DND-41 (cell line): ENCODE data around the gene EIF4G3.

Source experiments
- ATAC-seq: fragments of 200-7000 bp; cut with Tn5 transposase; 3 replicates; pipeline ENCODE4 v1.9.1; 2021; ENCODE audit warnings: low read depth; ENCODE audit not compliant: insufficient read depth
- DNase-seq: peaks from one replicate; pipeline ENCODE4 v3.0.0-alpha.2; 2020
- H2AFZ ChIP-seq: 2 replicates; pipeline ENCODE4 v1.6.0; 2012; ENCODE audit warnings: low read depth, low read length
- H3K27ac ChIP-seq: 2 replicates; pipeline ENCODE4 v1.5.1; 2012; ENCODE audit warnings: low read length, inconsistent platforms
- H3K27me3 ChIP-seq: fragments of 200-600 bp; sonication (generic); 2 replicates; pipeline ENCODE4 v1.6.0; 2012; ENCODE audit warnings: low read length, mild to moderate bottlenecking, inconsistent platforms; ENCODE audit not compliant: insufficient read depth, poor library complexity
- H3K36me3 ChIP-seq: 2 replicates; pipeline ENCODE4 v1.5.1; 2012; ENCODE audit warnings: low read length, inconsistent platforms; ENCODE audit not compliant: insufficient read depth
- H3K4me1 ChIP-seq: 2 replicates; pipeline ENCODE4 v1.5.1; 2012; ENCODE audit warnings: mild to moderate bottlenecking, low read length; ENCODE audit not compliant: insufficient read depth
- H3K4me2 ChIP-seq: 2 replicates; pipeline ENCODE4 v1.6.0; 2012; ENCODE audit warnings: mild to moderate bottlenecking, moderate library complexity, low read length, inconsistent platforms; ENCODE audit not compliant: insufficient read depth
- H3K4me3 ChIP-seq, 2 experiments: fragments of 200-600 bp in 1 of 2; shearing (Covaris generic) in 1 of 2; 2 replicates each; pipeline ENCODE4 v1.5.1; 2012 to 2016; ENCODE audit warnings: inconsistent platforms in 2 of 2, low read length in 2 of 2, mild to moderate bottlenecking in 2 of 2, low read depth in 1 of 2, moderate library complexity in 1 of 2
- H3K79me2 ChIP-seq: 2 replicates; pipeline ENCODE4 v1.6.0; 2012; ENCODE audit warnings: low read length, inconsistent platforms; ENCODE audit not compliant: insufficient read depth
- H3K9ac ChIP-seq: 2 replicates; pipeline ENCODE4 v1.6.0; 2012; ENCODE audit warnings: low read depth, mild to moderate bottlenecking, inconsistent platforms, low read length, moderate library complexity
- H3K9me3 ChIP-seq: 2 replicates; pipeline ENCODE4 v1.5.1; 2012; ENCODE audit warnings: low read length, moderate library complexity, mild to moderate bottlenecking, inconsistent platforms; ENCODE audit not compliant: insufficient read depth, severe bottlenecking
- H4K20me1 ChIP-seq: 2 replicates; pipeline ENCODE4 v1.6.0; 2012; ENCODE audit warnings: low read length; ENCODE audit not compliant: insufficient read depth
- EZH2 ChIP-seq: IDR thresholded peaks from 3 replicates; pipeline ENCODE4 v1.6.1; 2012; ENCODE audit warnings: borderline replicate concordance, low read depth, mild to moderate bottlenecking, moderate library complexity, low read length, inconsistent platforms; ENCODE audit not compliant: severe bottlenecking
- TF ChIP-seq, protein P1 (sequence below): IDR thresholded peaks from 2 replicates; pipeline ENCODE4 v1.5.1; 2012; ENCODE audit warnings: borderline replicate concordance, low read length, moderate library complexity, mild to moderate bottlenecking; ENCODE audit not compliant: poor library complexity, severe bottlenecking; ENCODE audit errors: extremely low read depth

EIF4G3 gene

DNA sequence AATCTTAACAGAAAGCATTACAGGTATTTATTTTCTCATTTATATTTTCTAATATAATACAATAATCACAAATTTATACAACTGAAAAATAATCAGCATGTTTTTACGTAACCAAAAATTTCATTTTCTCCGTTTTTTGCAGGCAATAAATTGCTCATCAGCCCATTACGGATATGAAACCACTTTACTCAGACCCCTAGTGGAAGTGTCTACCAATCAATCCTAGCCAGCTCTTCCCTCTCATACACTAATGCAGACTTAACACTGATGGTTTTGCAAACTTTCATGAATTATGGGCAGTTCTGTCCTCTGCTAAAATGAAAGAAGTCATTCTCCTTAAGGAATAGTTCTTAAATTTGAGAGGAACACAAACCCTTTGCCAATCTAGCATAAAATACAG, 124.7 kb downstream of the EIF4G3 start:
- Histone ChIP-seq H3K4me3 (no peak overlapping the region), H3K27me3 (no peaks in the 10 kb centered on the region), H3K27ac (no peak overlapping the region), H3K9me3 (no peaks in the 10 kb centered on the region), H3K4me2 (no peak overlapping the region), H4K20me1 (no peaks in the 10 kb centered on the region), H3K4me1 (no peaks in the 10 kb centered on the region), H3K79me2 (0 out of 2 replicates have a peak, but pooled peaks cover under 1% of the 10 kb centered on the region), H2AFZ (no peak overlapping the region), H3K36me3 (peaks cover 17% of the 10 kb centered on the region; the same call in 1 of the 2 replicates), H3K9ac (no peak overlapping the region)
- DNase-seq = no peak
- ATAC-seq = no peak
- no peak for TF ChIP-seq EZH2
- TF ChIP-seq, protein P1, sequence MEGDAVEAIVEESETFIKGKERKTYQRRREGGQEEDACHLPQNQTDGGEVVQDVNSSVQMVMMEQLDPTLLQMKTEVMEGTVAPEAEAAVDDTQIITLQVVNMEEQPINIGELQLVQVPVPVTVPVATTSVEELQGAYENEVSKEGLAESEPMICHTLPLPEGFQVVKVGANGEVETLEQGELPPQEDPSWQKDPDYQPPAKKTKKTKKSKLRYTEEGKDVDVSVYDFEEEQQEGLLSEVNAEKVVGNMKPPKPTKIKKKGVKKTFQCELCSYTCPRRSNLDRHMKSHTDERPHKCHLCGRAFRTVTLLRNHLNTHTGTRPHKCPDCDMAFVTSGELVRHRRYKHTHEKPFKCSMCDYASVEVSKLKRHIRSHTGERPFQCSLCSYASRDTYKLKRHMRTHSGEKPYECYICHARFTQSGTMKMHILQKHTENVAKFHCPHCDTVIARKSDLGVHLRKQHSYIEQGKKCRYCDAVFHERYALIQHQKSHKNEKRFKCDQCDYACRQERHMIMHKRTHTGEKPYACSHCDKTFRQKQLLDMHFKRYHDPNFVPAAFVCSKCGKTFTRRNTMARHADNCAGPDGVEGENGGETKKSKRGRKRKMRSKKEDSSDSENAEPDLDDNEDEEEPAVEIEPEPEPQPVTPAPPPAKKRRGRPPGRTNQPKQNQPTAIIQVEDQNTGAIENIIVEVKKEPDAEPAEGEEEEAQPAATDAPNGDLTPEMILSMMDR = no peak

DNA sequence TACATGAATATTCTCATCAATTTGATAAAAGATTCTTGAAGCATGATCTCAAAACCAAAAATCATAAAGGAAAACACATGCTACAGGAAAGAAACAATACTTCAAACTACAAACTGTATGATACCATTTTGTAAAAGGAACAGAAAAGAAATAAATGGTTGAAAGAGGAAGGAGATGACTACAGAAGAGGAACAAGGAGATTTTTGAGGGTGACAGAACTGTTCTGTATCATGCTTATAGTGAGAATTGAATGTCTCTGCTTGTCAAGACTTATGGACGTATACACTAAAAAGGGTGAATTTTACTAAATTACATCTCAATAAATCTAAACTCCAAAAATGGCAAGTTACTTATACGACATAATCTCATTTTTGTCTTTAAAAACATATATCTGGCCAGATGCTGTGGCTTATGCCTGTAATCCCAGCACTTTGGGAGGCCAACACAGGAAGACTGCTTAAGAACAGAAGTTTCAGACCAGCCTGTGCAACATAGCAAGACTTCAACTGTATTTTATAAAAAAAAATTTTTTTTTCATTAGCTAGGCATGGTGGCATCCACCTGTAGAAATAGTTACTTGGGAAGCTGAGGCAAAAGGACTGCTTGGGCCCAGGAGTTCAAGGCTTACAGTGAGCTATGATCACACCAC, 125.4 kb downstream of the EIF4G3 start:
- ATAC-seq = no peak
- no peaks in the 10 kb centered on the region for H3K9me3 ChIP-seq
- H3K9ac ChIP-seq = no peak overlapping the region
- TF ChIP-seq, protein P1 = no peak
- no peak for TF ChIP-seq EZH2
- H3K27ac ChIP-seq = no peak overlapping the region
- H3K36me3 ChIP-seq = peaks cover 19% of the 10 kb centered on the region; the same call in 1 of the 2 replicates
- no peak overlapping the region for H3K4me2 ChIP-seq
- no peak for DNase-seq
- H3K27me3 ChIP-seq = no peaks in the 10 kb centered on the region
- 0 out of 2 replicates have a peak, but pooled peaks cover 2% of the 10 kb centered on the region for H3K79me2 ChIP-seq
- no peak overlapping the region for H3K4me3 ChIP-seq
- H2AFZ ChIP-seq = no peak overlapping the region
- no peaks in the 10 kb centered on the region for H4K20me1 ChIP-seq
- H3K4me1 ChIP-seq = no peaks in the 10 kb centered on the region

DNA sequence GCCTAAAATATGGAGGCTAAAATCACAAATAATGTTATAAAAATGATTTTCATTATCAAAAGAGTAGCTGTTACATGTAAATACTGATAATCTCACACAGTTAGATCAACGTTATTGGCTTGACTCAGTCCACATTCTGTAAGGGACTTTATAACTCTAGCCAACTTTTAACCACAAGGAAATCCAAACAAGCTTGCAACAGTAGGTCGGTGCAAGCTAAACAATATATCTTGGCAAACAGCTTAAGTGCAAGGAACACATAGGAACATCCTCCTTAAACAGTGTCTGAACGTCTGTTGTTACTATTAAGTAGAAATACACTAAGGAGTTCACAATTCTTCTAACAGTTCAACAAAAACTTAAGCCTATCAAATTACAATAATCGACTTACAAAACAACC, 126.7 kb downstream of the EIF4G3 start:
- no peaks in the 10 kb centered on the region for H4K20me1 ChIP-seq
- H3K4me1 ChIP-seq = no peaks in the 10 kb centered on the region
- H2AFZ ChIP-seq = no peak overlapping the region
- H3K4me2 ChIP-seq = no peak overlapping the region
- no peaks in the 10 kb centered on the region for H3K9me3 ChIP-seq
- TF ChIP-seq EZH2 = no peak
- TF ChIP-seq, protein P1 = no peak
- no peak overlapping the region for H3K9ac ChIP-seq
- no peak for DNase-seq
- ATAC-seq = no peak
- 0 out of 2 replicates have a peak, but pooled peaks cover 2% of the 10 kb centered on the region for H3K79me2 ChIP-seq
- peaks cover 22% of the 10 kb centered on the region; the same call in 1 of the 2 replicates for H3K36me3 ChIP-seq
- no peak overlapping the region for H3K4me3 ChIP-seq
- H3K27me3 ChIP-seq = no peaks in the 10 kb centered on the region
- H3K27ac ChIP-seq = no peak overlapping the region
